HUES64 (cell line): ENCODE results near the gene TMEM51.
"Not testable (repeated sequence)": the region's sequence is repeated elsewhere in the genome, so short reads cannot be mapped to it uniquely, and the experiment has no call there.

Experiments used
- H3K27ac ChIP-seq: 2 replicates; pipeline ENCODE4 v1.7.0; 2013; ENCODE audit warnings: low read depth, low read length, inconsistent platforms
- H3K27me3 ChIP-seq: 2 replicates; pipeline ENCODE4 v1.6.1; 2013; ENCODE audit warnings: mild to moderate bottlenecking, low read length; ENCODE audit not compliant: insufficient read depth
- H3K36me3 ChIP-seq: 2 replicates; pipeline ENCODE4 v1.6.1; 2013; ENCODE audit warnings: mild to moderate bottlenecking, low read length; ENCODE audit not compliant: insufficient read depth
- H3K4me1 ChIP-seq: 2 replicates; pipeline ENCODE4 v1.6.1; 2013; ENCODE audit warnings: mild to moderate bottlenecking, low read length, moderate library complexity; ENCODE audit not compliant: insufficient read depth
- H3K4me3 ChIP-seq: 2 replicates; pipeline ENCODE4 v1.5.1; 2013; ENCODE audit warnings: mild to moderate bottlenecking, low read length, moderate library complexity
- H3K9ac ChIP-seq: 2 replicates; pipeline ENCODE4 v1.6.1; 2013; ENCODE audit warnings: mild to moderate bottlenecking, low read depth, low read length
- H3K9me3 ChIP-seq: 2 replicates; pipeline ENCODE4 v1.6.1; 2013; ENCODE audit warnings: low read depth, low read length; ENCODE audit not compliant: insufficient read depth
- WGBS: fragments of 150-250, 120-280 bp; methylation state at CpG from one replicate; pipeline ENCODE4 v1.1.7; 2013; ENCODE audit warnings: missing lambda C conversion rate; 5-methylcytosine and 5-hydroxymethylcytosine counted together

Gene TMEM51

DNA sequence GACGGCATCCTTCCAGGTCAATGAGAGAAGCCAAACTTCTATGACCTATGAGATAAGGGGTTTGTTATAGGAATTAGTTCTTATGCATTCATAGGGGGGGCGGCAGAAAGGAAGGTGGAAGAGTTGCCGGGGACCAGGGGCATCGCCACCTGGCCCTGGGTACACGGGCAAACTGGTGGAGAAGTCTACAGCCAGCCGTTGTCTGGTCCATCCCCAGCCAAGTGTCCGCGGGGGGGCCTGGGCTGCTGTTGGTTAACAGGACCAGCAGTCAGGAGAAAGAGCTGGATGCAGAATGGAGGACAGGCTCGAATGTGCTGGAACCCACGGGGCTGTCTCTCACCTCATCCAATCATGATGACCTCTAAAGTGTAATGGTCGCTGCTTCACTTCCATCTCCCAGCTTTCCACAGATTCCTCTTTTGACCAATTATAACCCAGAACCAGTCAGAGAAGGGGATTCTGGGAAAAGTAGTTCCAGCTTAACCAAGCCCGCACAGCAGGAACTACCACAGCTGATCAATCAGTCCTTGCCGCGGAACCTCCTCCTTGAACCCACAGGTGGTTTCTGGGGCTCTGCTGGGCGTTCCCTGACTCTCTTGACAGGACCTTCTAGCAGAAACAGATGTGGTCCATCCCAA lies 17.8 kb downstream of the TMEM51 start:
- Histone ChIP-seq H3K4me1 (peaks cover 3% of the 10 kb centered on the region; the same call in 1 of the 2 replicates), H3K36me3 (no peaks in the 10 kb centered on the region), H3K4me3 (no peak overlapping the region), H3K27me3 (no peaks in the 10 kb centered on the region), H3K9ac (no peak overlapping the region), H3K27ac (no peak overlapping the region), H3K9me3 (no peaks in the 10 kb centered on the region)
- 85% methylated on average over 15 of the region's 15 CpGs for WGBS

DNA sequence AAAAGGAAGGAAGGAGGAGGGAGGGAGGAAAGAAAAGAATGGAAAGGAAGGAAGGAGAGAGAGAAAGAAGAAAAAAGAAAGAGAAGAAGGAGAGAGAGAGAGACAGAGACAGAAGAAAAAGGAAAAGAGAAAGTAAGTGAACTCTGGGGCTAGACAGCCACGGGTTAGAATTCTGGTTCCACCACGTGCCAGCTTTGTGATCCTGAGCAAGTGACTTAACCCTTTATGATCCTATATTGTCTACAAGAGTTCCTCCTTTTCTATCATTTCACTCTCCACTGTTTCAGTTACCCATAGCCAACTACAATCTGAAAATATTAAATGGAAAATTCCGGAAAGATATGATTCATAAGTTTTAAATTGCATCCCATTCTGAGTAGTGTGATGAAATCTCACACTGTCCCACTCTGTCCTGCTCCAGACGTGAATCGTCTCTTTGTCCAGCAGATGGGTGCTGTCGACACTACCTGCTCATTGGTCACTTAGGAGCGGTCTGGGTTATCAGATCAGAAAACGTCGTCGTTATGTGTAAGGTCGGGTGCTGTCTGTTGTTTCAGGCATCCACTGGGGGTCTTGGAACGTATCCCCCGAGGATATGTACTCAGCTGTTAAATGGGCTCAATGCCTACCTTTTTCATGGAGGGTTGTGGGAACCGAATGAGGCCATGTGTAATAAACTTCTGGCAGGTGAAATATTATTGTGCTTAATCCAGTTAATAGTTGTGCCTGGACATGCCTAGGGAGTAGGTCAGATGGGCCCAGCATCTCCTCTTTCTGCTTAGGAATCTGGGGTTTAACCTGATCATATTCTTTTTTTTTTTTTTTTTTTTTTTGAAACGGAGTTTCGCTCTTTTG lies 19.1 kb downstream of the TMEM51 start:
- Histone ChIP-seq H3K4me3 (no peak overlapping the region), H3K36me3 (no peaks in the 10 kb centered on the region), H3K4me1 (peaks cover 3% of the 10 kb centered on the region; the same call in 1 of the 2 replicates), H3K27ac (no peak overlapping the region), H3K27me3 (no peaks in the 10 kb centered on the region), H3K9ac (no peak overlapping the region), H3K9me3 (no peaks in the 10 kb centered on the region)
- WGBS = 83% methylated on average over 16 of the region's 16 CpGs

DNA sequence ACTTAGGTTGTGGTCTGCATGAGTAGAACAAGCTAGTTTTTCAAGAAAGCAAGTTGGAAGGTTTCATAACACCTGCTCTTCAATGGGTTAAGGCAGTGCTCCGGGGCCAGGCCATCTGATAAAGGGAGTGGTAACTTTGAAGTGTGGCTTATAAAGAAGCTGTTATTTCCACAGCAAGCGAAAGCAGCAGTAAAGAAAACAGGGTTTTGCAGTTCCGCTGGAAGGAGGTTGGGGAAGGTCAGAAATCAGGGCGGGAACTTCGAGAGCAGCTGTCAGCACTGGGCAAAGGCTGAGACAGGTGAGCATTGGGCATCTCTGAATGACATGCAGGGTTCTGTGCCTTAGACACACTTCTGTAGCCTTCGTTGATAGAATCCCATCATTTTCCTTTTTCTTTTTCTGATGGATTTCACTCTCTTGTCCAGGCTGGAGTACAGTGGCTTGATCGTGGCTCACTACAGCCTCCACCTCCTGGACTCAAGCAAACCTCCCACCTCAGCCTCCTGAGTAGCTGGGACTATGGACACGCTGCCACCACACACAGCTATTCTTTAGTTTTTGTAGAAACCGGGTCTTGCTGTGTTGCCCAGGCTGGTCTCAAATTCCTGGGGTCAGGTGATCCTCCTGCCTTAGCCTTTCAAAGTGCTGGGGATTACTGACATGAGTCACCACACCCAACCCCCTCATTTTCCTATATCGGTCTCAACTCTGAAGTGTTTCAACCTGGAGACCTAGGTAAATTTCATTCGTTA lies 20.5 kb downstream of the TMEM51 start:
- WGBS = 90% methylated on average over 10 of the region's 11 CpGs
- Histone ChIP-seq H3K4me1 (peaks cover 8% of the 10 kb centered on the region; the same call in 1 of the 2 replicates), H3K36me3 (no peaks in the 10 kb centered on the region), H3K9me3 (no peaks in the 10 kb centered on the region), H3K27ac (no peak overlapping the region), H3K27me3 (no peaks in the 10 kb centered on the region), H3K4me3 (no peak overlapping the region), H3K9ac (no peak overlapping the region)

DNA sequence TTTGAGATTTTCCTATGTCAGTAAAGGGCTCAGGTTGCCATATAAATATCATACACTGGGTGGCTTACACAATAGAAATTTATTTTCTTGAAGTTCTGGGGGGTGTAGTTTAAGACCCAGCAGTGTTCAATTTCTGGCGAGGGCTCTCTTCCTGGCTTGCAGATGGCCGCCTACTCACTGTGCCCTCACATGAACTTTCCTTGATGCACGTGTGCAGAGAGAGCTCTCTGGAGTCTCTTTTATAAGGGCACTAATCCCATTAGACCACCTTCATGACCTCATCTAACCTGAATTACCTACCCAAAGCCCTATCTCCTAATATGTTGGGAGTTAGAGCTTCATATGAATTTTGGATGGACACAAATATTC lies 21.1 kb downstream of the TMEM51 start:
- Histone ChIP-seq H3K4me3 (no peak overlapping the region), H3K27me3 (no peaks in the 10 kb centered on the region), H3K9me3 (no peaks in the 10 kb centered on the region), H3K27ac (no peak overlapping the region), H3K4me1 (peaks cover 9% of the 10 kb centered on the region; the same call in 1 of the 2 replicates), H3K36me3 (no peaks in the 10 kb centered on the region), H3K9ac (no peak overlapping the region)
- WGBS = 87% methylated on average over 3 of the region's 3 CpGs

DNA sequence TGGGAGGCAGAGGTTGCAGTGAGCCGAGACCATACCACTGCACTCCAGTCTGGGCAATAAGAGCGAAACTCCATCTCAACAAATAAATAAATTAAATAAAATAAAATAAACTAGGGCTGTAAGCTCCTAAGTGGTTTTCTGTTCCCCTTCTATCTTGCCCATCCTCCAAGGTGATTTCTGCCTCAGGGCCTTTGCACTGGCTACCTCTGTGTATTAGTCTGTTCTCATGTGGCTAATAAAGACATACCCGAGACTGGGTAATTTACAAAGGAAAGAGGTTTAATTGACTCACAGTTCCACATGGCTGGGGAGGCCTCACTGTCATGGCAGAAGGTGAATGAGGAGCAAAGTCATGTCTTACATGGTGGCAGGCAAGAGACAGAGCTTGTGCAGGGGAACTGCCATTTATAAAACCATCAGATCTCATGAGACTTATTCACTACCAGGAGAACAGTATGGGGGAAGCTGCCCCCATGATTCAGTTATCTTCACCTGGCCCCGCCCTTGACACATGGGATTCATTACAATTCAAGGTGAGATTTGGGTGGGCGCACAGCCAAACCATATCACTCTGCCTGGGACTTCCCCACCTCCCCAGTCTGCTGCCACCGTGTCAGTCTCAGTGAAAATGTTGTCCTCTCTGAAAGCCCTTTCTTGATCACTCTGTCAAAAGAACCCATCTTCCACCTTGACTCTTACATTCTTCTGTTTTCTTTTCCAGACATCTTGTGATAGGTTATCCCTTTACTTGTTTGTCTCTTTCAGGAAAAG lies 22.0 kb downstream of the TMEM51 start:
- H3K4me1 ChIP-seq, H3K27ac ChIP-seq, H3K9ac ChIP-seq, H3K9me3 ChIP-seq, H3K4me3 ChIP-seq, H3K36me3 ChIP-seq, H3K27me3 ChIP-seq: not testable (repeated sequence)
- 94% methylated on average over 5 of the region's 6 CpGs for WGBS

DNA sequence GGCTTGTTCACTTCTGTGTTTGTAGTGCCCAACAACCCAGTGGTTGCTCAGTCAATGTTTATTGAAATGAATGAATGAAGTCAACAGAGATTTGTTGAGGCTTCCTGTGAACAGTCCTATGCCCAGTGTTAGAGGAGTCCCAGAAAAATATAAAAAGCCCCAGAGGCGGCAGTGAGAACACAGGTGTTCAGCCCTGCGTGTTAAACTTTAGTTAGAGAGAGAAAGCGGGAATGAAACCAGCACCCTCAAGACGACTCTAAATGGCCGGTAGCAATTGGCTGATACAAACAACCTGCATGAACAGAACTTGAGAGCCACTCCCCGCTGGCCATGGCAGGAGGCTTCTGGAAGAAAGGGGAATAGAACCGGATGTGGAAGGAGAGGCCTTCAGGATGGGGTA lies 22.6 kb downstream of the TMEM51 start:
- no peaks in the 10 kb centered on the region for H3K27me3 ChIP-seq
- H3K9me3 ChIP-seq = no peaks in the 10 kb centered on the region
- H3K4me1 ChIP-seq = peaks cover 9% of the 10 kb centered on the region; the same call in 1 of the 2 replicates
- no peak overlapping the region for H3K4me3 ChIP-seq
- H3K36me3 ChIP-seq = no peaks in the 10 kb centered on the region
- 88% methylated on average over 7 of the region's 7 CpGs for WGBS
- no peak overlapping the region for H3K9ac ChIP-seq
- no peak overlapping the region for H3K27ac ChIP-seq

DNA sequence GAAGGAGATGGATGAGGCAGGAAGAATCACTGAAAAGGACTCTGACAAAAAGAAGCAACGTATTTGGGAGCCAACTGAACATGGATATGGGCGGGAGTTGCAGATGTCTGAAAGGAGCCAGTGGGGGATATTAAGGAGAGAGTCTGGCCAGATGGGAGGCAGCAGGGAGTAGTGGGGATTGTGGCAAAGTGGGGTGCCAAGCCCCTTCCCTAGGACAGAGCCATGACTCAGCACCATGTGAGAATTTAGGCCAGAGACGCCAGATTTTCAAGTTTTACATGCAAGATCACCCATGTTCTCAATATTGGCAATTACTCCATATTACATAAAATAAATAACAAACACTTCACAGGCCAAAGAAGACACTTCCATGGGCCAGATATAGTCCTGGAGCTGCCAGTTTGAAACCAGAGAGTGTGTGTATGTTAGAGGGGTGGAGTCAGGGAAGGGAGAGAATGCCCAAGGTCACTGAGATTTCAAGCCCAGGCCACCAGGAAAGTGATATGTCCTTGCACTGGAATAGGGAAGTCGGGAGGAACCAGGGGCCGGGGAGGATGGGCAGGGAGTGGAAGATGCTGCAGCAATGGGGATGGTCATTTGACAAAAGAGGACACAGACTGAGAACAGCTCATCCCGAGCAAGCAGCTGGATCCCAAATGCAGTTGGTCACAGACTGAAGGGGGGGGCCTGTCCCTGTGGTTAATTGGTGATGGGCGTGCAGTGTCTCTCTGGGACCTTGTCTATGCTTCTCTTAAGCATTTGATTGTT lies 23.5 kb downstream of the TMEM51 start:
- no peak overlapping the region for H3K9ac ChIP-seq
- H3K9me3 ChIP-seq = no peaks in the 10 kb centered on the region
- WGBS = 77% methylated on average over 7 of the region's 7 CpGs
- no peaks in the 10 kb centered on the region for H3K27me3 ChIP-seq
- peaks cover 9% of the 10 kb centered on the region; the same call in 1 of the 2 replicates for H3K4me1 ChIP-seq
- no peak overlapping the region for H3K4me3 ChIP-seq
- no peaks in the 10 kb centered on the region for H3K36me3 ChIP-seq
- no peak overlapping the region for H3K27ac ChIP-seq

DNA sequence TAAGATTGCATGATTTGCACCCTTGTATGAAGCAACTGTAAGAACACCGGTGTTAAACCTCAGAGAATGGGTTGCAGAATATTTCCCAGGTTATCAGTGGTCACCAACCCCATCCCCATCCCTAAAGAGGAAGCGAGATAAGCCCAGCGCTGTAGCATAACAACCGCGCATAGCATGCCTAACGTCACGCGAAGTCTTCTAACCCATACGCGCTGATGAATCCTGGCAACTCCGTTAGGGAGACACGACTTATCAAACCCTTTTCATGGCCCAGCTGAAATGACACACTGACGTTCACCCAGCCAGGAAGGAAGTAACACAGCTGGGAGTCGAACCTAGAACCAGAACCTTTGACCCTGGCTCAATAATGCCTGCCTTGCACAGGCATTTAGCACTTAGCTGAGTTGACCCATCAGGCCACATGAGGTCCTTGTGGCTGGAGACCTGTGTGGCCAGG lies 24.2 kb downstream of the TMEM51 start:
- H3K9me3 ChIP-seq = no peaks in the 10 kb centered on the region
- no peak overlapping the region for H3K27ac ChIP-seq
- H3K4me1 ChIP-seq = peaks cover 6% of the 10 kb centered on the region; the same call in 1 of the 2 replicates
- H3K9ac ChIP-seq = no peak overlapping the region
- no peak overlapping the region for H3K4me3 ChIP-seq
- no peaks in the 10 kb centered on the region for H3K36me3 ChIP-seq
- WGBS = 90% methylated on average over 14 of the region's 14 CpGs
- no peaks in the 10 kb centered on the region for H3K27me3 ChIP-seq

DNA sequence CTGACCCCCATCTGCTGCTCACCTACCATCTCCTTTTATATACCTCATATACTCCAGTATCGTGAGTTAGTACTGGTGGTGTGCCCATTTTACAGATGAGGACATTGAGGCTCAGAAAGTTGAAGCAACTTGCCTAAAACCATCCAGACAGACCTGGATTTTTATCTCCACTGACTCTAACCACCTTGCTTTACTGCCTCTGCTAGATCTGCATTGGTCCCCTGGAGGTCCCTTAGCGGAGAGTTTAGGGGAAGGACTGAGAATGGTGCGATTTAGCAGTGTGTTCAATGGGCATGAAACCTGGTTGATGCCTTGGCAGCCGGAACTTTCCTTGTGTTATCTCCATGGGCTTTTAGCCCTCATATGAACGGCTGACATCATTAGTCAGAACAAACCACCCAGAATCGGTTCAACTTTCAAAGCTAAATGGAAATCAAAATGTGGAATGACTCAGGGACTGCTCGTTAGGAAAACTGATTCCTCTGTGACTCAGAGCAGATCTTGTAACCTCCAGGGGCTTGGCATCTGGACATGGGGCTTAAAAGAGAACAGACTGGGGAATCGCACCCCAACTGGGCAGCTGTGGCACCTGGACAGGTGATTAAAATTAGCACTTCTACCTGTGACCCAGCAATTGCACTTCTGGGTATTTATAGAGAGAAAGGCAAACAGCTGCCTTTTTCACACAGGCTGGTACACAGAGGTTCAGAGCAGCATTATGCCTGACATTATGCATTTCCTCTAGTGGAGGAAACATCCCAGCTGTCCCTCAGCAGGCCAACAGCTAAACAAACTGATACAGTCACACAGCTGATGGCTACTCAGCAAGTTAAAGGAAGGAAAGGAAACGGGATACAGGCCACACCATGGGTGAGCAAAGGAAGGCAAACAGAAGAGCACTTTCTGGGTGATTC lies 25.3 kb downstream of the TMEM51 start:
- Histone ChIP-seq H3K36me3 (no peaks in the 10 kb centered on the region), H3K27me3 (no peaks in the 10 kb centered on the region), H3K4me1 (peaks cover 6% of the 10 kb centered on the region; the same call in 1 of the 2 replicates), H3K4me3 (no peak overlapping the region), H3K27ac (peak overlapping the region; percentile 45), H3K9ac (no peak overlapping the region), H3K9me3 (no peaks in the 10 kb centered on the region)
- 77% methylated on average over 9 of the region's 9 CpGs for WGBS
